Activated naive CD4-positive, alpha-beta T cell treated with anti-CD3 and anti-CD28 coated beads for 36 hours (primary cell): ENCODE results near the gene IGSF8. TPM values are rescaled to one million over a fixed set of nuclear protein-coding genes. Genes with fewer than 3 reads are reported as not detected.

ENCODE experiments used
- CTCF ChIA-PET: fragments of 350-600 bp; sonication (Branson Sonifier 250); formaldehyde crosslinking; loops from one replicate; lab custom pipeline; 2021; ENCODE audit warnings: antibody characterized with exemption; lab: Charles Lee
- DNase-seq: peaks from one replicate; pipeline ENCODE4 v3.0.0-alpha.2; 2020
- H3K27ac Mint-ChIP-seq: one replicate; pipeline ENCODE4 v1.8.0; 2021; ENCODE audit warnings: mild to moderate bottlenecking, mixed read lengths
- H3K27me3 Mint-ChIP-seq: one replicate; pipeline ENCODE4 v1.8.0; 2021; ENCODE audit warnings: low read depth, mixed read lengths
- H3K36me3 Mint-ChIP-seq: one replicate; pipeline ENCODE4 v1.8.0; 2021; ENCODE audit warnings: low read depth, mixed read lengths
- H3K4me1 Mint-ChIP-seq: one replicate; pipeline ENCODE4 v1.8.0; 2021; ENCODE audit warnings: low read depth, mixed read lengths
- H3K4me3 Mint-ChIP-seq: one replicate; pipeline ENCODE4 v1.8.0; 2021; ENCODE audit warnings: mild to moderate bottlenecking, moderate library complexity, mixed read lengths
- H3K9me3 Mint-ChIP-seq: one replicate; pipeline ENCODE4 v1.8.0; 2021; ENCODE audit warnings: mixed read lengths
- intact Hi-C: fragments of 100-400 bp; cut with micrococcal nuclease; formaldehyde crosslinking; loops from one replicate; pipeline ENCODE4 v1.15.1; 2023
- total RNA-seq, 2 experiments: library from RNA; stranded (reverse); gene quantifications; one replicate each; pipeline ENCODE4 v1.2.3, GENCODE V29; 2021

IGSF8 gene
- total RNA-seq, 2 experiments from 2014 or later, result 22.2 to 24.7 TPM

- Mint-ChIP-seq H3K27me3 (peaks cover 40% of the 10 kb centered on the region), H3K27ac (no peak within 1 kb of the TSS), H3K4me1 (peaks cover 5% of the 10 kb centered on the region)
Observed at GRCh38 chr1:160081261-160081936, 17.0 kb downstream of the IGSF8 start, which contains the start of gene KCNJ9. KCNJ9 (plus strand) TSS chr1:160081538; CDS start chr1:160084031, 2,493 bp downstream.

GRCh38 chr1:160080381-160081100 lies 17.9 kb downstream of the IGSF8 start:
- Mint-ChIP-seq H3K4me1 (peaks cover 5% of the 10 kb centered on the region), H3K36me3 (no peaks in the 10 kb centered on the region), H3K27me3 (peaks cover 40% of the 10 kb centered on the region), H3K4me3 (no peak overlapping the region), H3K9me3 (no peaks in the 10 kb centered on the region), H3K27ac (no peak overlapping the region)
- no peak for DNase-seq
- intact Hi-C loops, result loop anchor here (5.0 kb wide), 1 partner anchor 283 kb away; no protein-coding TSS in a partner anchor
- CTCF ChIA-PET, result interaction anchor here (0.9 to 21.7 kb wide), 6 partner anchors 11 to 144 kb away, joined by 3 to 565 read pairs (median 5); partner anchors contain the start of genes KCNJ10 and PIGM

More at GRCh38 chr1:160081261-160081936, 17.0 kb downstream of the IGSF8 start, which contains the start of gene KCNJ9:
- Mint-ChIP-seq H3K9me3 (no peaks in the 10 kb centered on the region), H3K36me3 (no peaks in the 10 kb centered on the region), H3K4me3 (no peak within 1 kb of the TSS)
- CTCF ChIA-PET, result interaction anchor here (0.9 to 21.7 kb wide), 9 partner anchors 11 to 145 kb away, joined by 3 to 565 read pairs (median 3); partner anchors contain the start of genes KCNJ10 and PIGM
- DNase-seq, result no peak
- intact Hi-C loops, result loop anchor here (5.0 kb wide), 1 partner anchor 284 kb away; no protein-coding TSS in a partner anchor

DNA sequence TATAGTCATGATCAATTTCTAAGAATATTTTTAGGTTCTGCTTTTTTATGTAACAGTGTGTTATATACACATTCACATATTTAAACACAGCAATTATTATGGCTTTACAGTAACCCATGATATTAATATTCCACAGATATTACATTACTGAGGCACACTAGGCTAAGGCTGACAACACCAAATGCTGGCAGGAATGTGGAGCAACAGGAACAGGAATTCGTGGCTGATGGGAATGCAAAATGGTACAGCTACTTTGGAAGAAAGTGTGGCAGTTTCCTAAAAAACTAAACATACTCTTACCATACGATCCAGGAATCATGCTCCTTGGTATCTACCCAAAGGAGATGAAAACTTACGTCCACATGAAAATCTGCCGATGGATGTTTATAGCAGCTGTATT lies 19.0 kb downstream of the IGSF8 start:
- H3K36me3 Mint-ChIP-seq, result no peaks in the 10 kb centered on the region
- H3K9me3 Mint-ChIP-seq, result no peaks in the 10 kb centered on the region
- H3K27ac Mint-ChIP-seq, result no peak overlapping the region
- no peak overlapping the region for H3K4me3 Mint-ChIP-seq
- DNase-seq, result no peak
- peaks cover 4% of the 10 kb centered on the region for H3K4me1 Mint-ChIP-seq
- CTCF ChIA-PET, result interaction anchor here (0.6 to 21.7 kb wide), 26 partner anchors 9 to 297 kb away, joined by 3 to 565 read pairs (median 6); partner anchors contain the start of genes IGSF8, KCNJ10 and PIGM
- peaks cover 40% of the 10 kb centered on the region for H3K27me3 Mint-ChIP-seq
- intact Hi-C loops, result loop anchor here (2.0 kb wide), 1 partner anchor 299 kb away; the partner anchor contains the start of gene DUSP23

GRCh38 chr1:160078512-160079195 lies 19.8 kb downstream of the IGSF8 start:
- Mint-ChIP-seq H3K9me3 (no peaks in the 10 kb centered on the region), H3K27ac (no peak overlapping the region), H3K4me1 (no peaks in the 10 kb centered on the region), H3K27me3 (peaks cover 40% of the 10 kb centered on the region), H3K36me3 (no peaks in the 10 kb centered on the region), H3K4me3 (no peak overlapping the region)
- intact Hi-C loops, result loop anchor here (1.0 to 2.0 kb wide), 3 partner anchors 32 to 298 kb away; partner anchors contain the start of gene DUSP23
- DNase-seq, result peak; percentile 77
- CTCF ChIA-PET, result interaction anchor here (0.7 to 21.7 kb wide), 39 partner anchors 9 to 298 kb away, joined by 3 to 565 read pairs (median 5); partner anchors contain the start of genes IGSF8, KCNJ10 and PIGM

- Mint-ChIP-seq H3K27ac (no peak overlapping the region), H3K4me3 (no peak overlapping the region), H3K36me3 (no peaks in the 10 kb centered on the region), H3K9me3 (no peaks in the 10 kb centered on the region), H3K27me3 (peaks cover 38% of the 10 kb centered on the region), H3K4me1 (no peaks in the 10 kb centered on the region)
- intact Hi-C loops, result no loop called here
- CTCF ChIA-PET, result interaction anchor here (0.6 to 21.7 kb wide), 19 partner anchors 8 to 930 kb away, joined by 3 to 565 read pairs (median 6); partner anchors contain the start of genes KCNJ10 and PIGM
- DNase-seq, result no peak
Observed at GRCh38 chr1:160077486-160077885, 20.9 kb downstream of the IGSF8 start.

GRCh38 chr1:160076295-160076694 lies 22.1 kb downstream of the IGSF8 start:
- Mint-ChIP-seq H3K9me3 (no peaks in the 10 kb centered on the region), H3K4me3 (no peak overlapping the region), H3K27ac (no peak overlapping the region), H3K36me3 (no peaks in the 10 kb centered on the region), H3K27me3 (peaks cover 34% of the 10 kb centered on the region), H3K4me1 (peaks cover 5% of the 10 kb centered on the region)
- intact Hi-C loops, result no loop called here
- no peak for DNase-seq
- CTCF ChIA-PET, result interaction anchor here (0.5 to 21.7 kb wide), 5 partner anchors 9 to 1021 kb away, joined by 4 to 565 read pairs (median 7); no protein-coding TSS in a partner anchor

DNA sequence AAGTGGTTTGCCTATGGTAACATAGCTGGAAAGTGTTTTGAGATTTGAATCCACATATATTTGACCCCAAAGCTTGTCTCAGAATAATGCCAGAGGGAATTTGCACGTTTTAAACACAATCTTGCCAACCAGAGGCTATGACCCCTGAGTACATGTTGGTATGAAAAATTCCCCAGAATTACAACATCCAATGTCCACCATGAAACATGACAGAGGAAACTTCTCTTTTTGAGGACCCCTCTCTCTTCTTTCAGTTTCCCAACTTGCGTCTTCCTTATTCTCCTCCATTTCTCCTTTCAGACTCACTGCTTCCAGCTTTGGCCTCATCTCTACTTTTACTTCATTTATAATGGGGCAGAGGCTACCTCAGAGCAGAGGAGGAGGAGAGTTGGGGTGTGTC lies 22.6 kb downstream of the IGSF8 start:
- Mint-ChIP-seq H3K36me3 (no peaks in the 10 kb centered on the region), H3K27me3 (peaks cover 29% of the 10 kb centered on the region), H3K4me1 (peaks cover 6% of the 10 kb centered on the region), H3K27ac (no peak overlapping the region), H3K4me3 (no peak overlapping the region), H3K9me3 (no peaks in the 10 kb centered on the region)
- CTCF ChIA-PET, result interaction anchor here (1.2 to 21.7 kb wide), 5 partner anchors 9 to 25 kb away, joined by 4 to 565 read pairs (median 7); no protein-coding TSS in a partner anchor
- no peak for DNase-seq
- intact Hi-C loops, result no loop called here

GRCh38 chr1:160074865-160075264 lies 23.6 kb downstream of the IGSF8 start:
- peaks cover 12% of the 10 kb centered on the region for H3K4me1 Mint-ChIP-seq
- H3K36me3 Mint-ChIP-seq, result no peaks in the 10 kb centered on the region
- H3K27ac Mint-ChIP-seq, result no peak overlapping the region
- CTCF ChIA-PET, result interaction anchor here (1.2 to 21.7 kb wide), 3 partner anchors 10 to 24 kb away, joined by 5 to 565 read pairs (median 15); no protein-coding TSS in a partner anchor
- DNase-seq, result no peak
- no peaks in the 10 kb centered on the region for H3K9me3 Mint-ChIP-seq
- H3K27me3 Mint-ChIP-seq, result peaks cover 28% of the 10 kb centered on the region
- H3K4me3 Mint-ChIP-seq, result no peak overlapping the region
- intact Hi-C loops, result no loop called here

DNA sequence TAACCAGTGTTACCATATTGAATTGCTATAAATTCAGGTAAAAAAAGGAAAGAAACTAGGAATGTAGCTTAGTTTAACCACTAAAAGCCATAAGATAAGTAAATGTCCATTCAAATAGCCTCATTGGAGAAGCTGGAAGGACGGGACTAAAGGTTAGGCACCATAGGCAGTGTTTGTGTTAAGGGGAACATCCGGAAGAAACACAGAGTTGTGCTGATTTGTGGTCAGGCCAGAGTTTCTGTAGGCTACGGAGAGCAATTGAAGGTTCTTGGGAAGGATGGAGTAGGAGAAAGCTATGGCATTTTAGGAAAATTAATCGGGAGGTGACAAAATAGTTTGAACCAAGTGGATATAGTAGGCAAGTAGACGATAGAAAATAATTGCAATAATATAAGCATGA lies 27.1 kb downstream of the IGSF8 start:
- peaks cover 15% of the 10 kb centered on the region for H3K27me3 Mint-ChIP-seq
- H3K9me3 Mint-ChIP-seq, result no peaks in the 10 kb centered on the region
- CTCF ChIA-PET, result interaction anchor here (1.0 to 21.7 kb wide), 5 partner anchors 8 to 27 kb away, joined by 3 to 565 read pairs (median 7); partner anchors contain the start of gene IGSF8
- intact Hi-C loops, result loop anchor here (2.0 kb wide), 1 partner anchor 40 kb away; the partner anchor contains the start of gene PIGM
- no peaks in the 10 kb centered on the region for H3K36me3 Mint-ChIP-seq
- DNase-seq, result no peak
- peaks cover 16% of the 10 kb centered on the region for H3K4me1 Mint-ChIP-seq
- no peak overlapping the region for H3K4me3 Mint-ChIP-seq
- H3K27ac Mint-ChIP-seq, result no peak overlapping the region

- Mint-ChIP-seq H3K27me3 (peaks cover 15% of the 10 kb centered on the region), H3K4me1 (peaks cover 16% of the 10 kb centered on the region), H3K9me3 (no peaks in the 10 kb centered on the region), H3K27ac (no peak overlapping the region), H3K36me3 (no peaks in the 10 kb centered on the region), H3K4me3 (peak overlapping the region; percentile 82)
- peak; percentile 62 for DNase-seq
- CTCF ChIA-PET, result interaction anchor here (1.1 to 21.7 kb wide), 5 partner anchors 9 to 93 kb away, joined by 3 to 565 read pairs (median 7); partner anchors contain the start of gene IGSF8
- intact Hi-C loops, result loop anchor here (2.0 kb wide), 1 partner anchor 40 kb away; the partner anchor contains the start of gene PIGM
Observed at GRCh38 chr1:160070243-160071163, 27.9 kb downstream of the IGSF8 start.
